Epithelial cell of proximal tubule (primary cell): ENCODE measurements around the gene CARD19. TPM values are rescaled to one million over a fixed set of nuclear protein-coding genes. Genes with fewer than 3 reads are reported as not detected.

ENCODE experiments used
- DNase-seq: peaks from one replicate; pipeline ENCODE4 v3.0.0-alpha.2; 2011; ENCODE audit warnings: low read depth
- H3K4me3 ChIP-seq: 2 replicates; pipeline ENCODE4 v1.5.1; 2011; ENCODE audit warnings: low read depth, mild to moderate bottlenecking, low read length
- total RNA-seq: library from RNA; depleted of rRNA; stranded (reverse); fragments of >200 nt; gene quantifications from 2 replicates; pipeline ENCODE4 v1.2.3, GENCODE V29; 2015
- TF ChIP-seq, protein P1 (sequence below): conservative IDR thresholded peaks from 2 replicates; pipeline ENCODE4 v1.5.1; 2012; ENCODE audit warnings: low read depth, mild to moderate bottlenecking, low read length

Gene CARD19
- total RNA-seq, 1 donor from 2014 or later: 64.6 TPM

DNA sequence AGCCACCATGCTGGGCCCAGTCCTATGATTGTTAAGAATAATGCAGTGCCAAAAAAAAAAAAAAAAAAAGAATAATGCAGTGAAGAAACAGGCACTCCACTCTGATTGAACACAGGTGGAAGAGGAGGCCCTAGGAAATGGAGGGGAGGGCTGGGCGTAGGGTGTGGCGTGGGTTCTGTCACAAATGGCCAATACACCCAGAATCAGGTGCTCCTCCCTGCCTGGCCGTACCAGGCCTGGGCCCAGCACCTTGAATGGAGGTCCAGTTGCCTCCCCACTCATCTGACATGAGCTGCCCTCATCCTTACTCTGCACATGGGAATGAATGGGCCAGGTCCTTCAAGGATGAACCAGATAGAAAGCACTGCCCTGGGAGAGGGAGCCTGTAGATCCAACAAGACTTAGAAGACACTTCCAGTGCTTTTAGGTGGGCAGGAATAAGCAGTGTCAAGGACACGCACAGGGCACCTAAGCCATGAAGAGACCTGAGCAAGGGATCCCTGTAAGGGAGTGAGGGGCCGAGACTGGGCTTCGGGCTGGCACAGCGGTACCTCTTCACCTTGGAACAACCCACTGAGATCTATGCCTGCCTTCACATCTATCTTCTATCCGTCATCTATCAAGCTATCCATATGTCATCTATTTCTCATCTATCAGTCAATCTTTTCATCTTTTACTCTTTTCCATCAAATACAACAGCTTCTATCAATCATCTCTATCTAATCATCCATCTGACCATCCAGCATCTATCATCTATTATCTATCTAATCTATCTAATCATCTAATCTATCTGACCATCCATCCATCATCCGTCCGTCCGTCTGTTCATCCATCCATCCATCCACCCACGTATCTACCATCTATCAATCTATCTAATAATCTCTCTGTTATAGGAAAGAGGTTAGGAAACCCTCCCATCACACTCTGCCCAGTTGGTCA lies 22.2 kb downstream of the CARD19 start:
- TF ChIP-seq, protein P1, sequence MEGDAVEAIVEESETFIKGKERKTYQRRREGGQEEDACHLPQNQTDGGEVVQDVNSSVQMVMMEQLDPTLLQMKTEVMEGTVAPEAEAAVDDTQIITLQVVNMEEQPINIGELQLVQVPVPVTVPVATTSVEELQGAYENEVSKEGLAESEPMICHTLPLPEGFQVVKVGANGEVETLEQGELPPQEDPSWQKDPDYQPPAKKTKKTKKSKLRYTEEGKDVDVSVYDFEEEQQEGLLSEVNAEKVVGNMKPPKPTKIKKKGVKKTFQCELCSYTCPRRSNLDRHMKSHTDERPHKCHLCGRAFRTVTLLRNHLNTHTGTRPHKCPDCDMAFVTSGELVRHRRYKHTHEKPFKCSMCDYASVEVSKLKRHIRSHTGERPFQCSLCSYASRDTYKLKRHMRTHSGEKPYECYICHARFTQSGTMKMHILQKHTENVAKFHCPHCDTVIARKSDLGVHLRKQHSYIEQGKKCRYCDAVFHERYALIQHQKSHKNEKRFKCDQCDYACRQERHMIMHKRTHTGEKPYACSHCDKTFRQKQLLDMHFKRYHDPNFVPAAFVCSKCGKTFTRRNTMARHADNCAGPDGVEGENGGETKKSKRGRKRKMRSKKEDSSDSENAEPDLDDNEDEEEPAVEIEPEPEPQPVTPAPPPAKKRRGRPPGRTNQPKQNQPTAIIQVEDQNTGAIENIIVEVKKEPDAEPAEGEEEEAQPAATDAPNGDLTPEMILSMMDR: no peak
- no peak overlapping the region for H3K4me3 ChIP-seq
- DNase-seq: no peak

DNA sequence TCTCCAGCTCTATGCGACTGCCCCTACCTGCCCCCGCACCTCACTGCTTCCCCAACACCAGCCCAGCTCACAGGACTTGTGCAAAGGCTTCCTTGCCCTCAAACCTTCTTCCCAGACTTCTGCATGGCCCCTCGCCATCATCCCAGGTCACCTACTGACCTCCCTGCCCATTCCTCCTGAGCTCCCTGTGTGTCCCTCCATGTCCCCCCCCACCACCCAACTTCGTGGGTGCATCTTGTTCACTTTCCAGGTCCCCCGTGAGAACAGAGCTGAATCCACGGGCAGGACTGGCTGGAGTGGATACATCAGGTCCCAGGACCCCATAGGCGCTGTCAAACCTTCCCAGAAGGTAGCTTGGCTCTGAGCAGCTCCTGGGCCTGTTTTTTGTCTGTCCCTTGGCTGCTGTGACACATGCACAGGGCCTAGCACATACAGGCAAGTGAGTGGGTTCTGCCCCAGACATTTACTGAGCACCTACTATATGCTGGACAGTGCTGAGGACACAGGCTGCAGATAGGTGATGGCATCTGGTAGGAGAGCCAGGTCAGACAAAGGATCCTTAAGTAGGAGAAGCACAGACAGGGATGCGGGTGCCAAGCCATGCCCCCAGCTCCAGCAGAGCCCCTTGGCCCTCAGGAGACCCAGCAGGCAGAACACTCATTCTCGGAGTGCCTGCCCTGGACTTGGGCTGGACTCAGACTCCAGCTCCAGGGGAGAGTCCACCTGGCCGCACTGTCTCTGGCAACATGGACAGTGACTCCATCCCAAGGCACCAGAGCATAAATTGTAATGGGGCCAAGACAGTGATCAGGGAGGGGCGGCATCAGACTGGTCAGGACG lies 23.1 kb downstream of the CARD19 start:
- TF ChIP-seq, protein P1: no peak

DNA sequence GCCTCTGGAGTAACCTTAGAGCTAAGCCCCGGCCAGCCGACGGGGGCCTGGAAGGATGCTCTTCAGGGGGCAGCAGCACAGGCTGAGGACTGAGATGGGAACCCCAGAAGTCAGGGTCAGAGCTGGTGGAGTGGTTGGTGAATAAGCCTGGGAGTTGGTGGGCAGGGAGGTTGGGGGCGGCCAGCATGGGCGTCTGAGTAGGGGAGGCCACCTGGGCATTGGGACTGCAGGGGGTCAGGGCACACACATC lies 23.6 kb downstream of the CARD19 start:
- TF ChIP-seq, protein P1: no peak
- DNase-seq: no peak
- no peak overlapping the region for H3K4me3 ChIP-seq

More for the DNA sequence above, 23.1 kb downstream of the CARD19 start:
- DNase-seq: no peak
- H3K4me3 ChIP-seq: no peak overlapping the region

DNA sequence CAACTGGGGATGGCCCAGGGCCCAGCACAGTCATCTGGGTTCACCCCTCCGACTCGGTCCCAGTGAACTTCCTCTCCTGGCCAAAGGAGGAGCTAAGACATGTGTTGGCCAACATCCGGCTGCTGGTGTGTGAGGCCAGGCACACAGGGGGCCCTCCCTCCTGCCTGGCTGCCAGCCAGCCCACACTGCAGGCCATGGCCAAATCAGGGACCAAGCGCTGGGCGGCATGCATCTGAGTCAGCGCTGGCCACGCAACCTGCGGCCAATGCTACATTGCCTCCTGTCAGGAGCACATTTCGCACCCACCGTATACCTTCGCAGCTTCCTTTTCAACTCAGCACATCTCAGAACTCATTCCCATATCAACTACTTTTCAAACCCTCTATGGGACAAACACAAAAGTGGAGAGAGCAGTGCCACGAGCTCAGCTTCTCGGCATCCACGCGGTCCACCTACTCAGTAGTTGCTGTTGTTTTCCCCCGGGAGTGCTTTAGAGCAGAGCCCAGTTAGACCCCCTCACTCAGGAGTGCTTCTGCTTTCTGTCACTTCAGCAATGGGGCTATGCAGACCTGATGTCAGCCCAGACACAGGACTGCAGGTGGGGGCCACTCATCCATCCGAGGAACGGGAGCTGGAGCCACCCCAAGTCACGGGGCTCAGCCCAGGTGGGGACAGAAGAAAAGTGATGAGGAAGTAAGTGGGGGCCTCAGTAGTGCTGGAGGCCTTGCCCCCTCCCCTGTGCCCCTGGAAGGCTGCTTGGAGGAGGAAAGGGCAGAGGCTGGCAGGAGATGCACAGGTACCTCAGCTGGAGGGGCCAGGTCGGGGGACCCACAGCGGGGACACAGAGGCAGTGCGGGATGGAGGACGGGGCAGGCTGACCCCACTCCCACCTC lies 24.2 kb downstream of the CARD19 start:
- DNase-seq: peak; percentile 59
- no peak overlapping the region for H3K4me3 ChIP-seq
- TF ChIP-seq, protein P1: peak; percentile 43

DNA sequence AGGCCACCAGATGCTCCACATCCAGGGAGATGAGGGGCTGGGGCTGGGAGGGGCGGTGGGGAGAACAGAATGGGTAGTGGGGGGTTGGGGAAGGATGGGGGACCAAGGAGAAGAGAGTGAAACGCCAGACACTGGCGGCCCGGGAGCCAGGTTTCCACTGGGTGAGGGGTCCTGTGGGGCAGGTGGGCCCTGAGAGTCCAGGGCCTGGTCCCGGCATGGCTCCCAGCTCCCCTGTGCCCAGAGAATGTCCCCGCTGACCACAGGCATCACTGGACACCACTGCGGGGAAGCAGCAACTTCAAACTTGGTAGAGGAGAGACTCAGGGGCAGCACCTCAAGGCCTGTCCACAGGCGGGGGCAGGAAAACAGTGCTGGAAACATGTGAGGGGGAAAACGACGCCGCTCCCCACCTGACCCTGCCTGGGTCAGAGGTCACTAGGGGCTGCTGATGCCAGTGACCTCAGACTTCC lies 24.9 kb downstream of the CARD19 start:
- no peak for DNase-seq
- TF ChIP-seq, protein P1: no peak
- H3K4me3 ChIP-seq: no peak overlapping the region
